Mesenchymal stem cell (in vitro differentiated cells and primary cell): ENCODE measurements around the gene TRMT61A.
A peak's percentile ranks its signal among the peaks of the same experiment; 100 is the strongest.

Experiments
- DNase-seq: peaks from one replicate; pipeline ENCODE4 v3.0.0-alpha.2; 2013
- H2AFZ ChIP-seq: one replicate; pipeline ENCODE4 v1.6.1; 2013; ENCODE audit warnings: low read depth, mild to moderate bottlenecking, control low read depth, inconsistent platforms, low read length, moderate library complexity
- H2AK5ac ChIP-seq: 2 replicates; pipeline ENCODE4 v1.6.1; 2013; ENCODE audit warnings: low read length, moderate library complexity, mild to moderate bottlenecking, inconsistent platforms; ENCODE audit not compliant: severe bottlenecking
- H2BK120ac ChIP-seq: one replicate; pipeline ENCODE4 v1.6.1; 2013; ENCODE audit warnings: low read depth, mild to moderate bottlenecking, inconsistent platforms, low read length, moderate library complexity
- H2BK12ac ChIP-seq, 2 experiments: one replicate each; pipeline ENCODE4 v1.6.1; 2013; ENCODE audit warnings: inconsistent platforms in 2 of 2, low read length in 2 of 2, mild to moderate bottlenecking in 2 of 2, moderate library complexity in 2 of 2, control low read depth in 1 of 2
- H2BK15ac ChIP-seq: one replicate; pipeline ENCODE4 v1.6.1; 2013; ENCODE audit warnings: mild to moderate bottlenecking, low read depth, inconsistent platforms; ENCODE audit not compliant: poor library complexity, severe bottlenecking
- H2BK5ac ChIP-seq: 2 replicates; pipeline ENCODE4 v1.6.1; 2013; ENCODE audit warnings: low read depth, mild to moderate bottlenecking, low read length, control low read depth, inconsistent platforms; ENCODE audit not compliant: poor library complexity, severe bottlenecking
- H3K14ac ChIP-seq, 2 experiments: one replicate each; pipeline ENCODE4 v1.6.1; 2013; ENCODE audit warnings: inconsistent platforms in 2 of 2, low read length in 2 of 2, control low read depth in 1 of 2, mild to moderate bottlenecking in 1 of 2, moderate library complexity in 1 of 2
- H3K18ac ChIP-seq, 2 experiments: one replicate each; pipeline ENCODE4 v1.6.1; 2013; ENCODE audit warnings: inconsistent platforms in 2 of 2, low read length in 2 of 2, control low read depth in 1 of 2, low read depth in 1 of 2, mild to moderate bottlenecking in 1 of 2
- H3K23ac ChIP-seq, 2 experiments: one replicate each; pipeline ENCODE4 v1.6.1; 2013; ENCODE audit warnings: inconsistent platforms in 2 of 2, low read length in 2 of 2, mild to moderate bottlenecking in 2 of 2, moderate library complexity in 2 of 2, control low read depth in 1 of 2
- H3K27ac ChIP-seq: 2 replicates; pipeline ENCODE4 v1.5.1; 2013; ENCODE audit warnings: mild to moderate bottlenecking, moderate library complexity, low read length, control low read depth, inconsistent platforms; ENCODE audit not compliant: poor library complexity, severe bottlenecking
- H3K27me3 ChIP-seq, 2 experiments: 2 replicates each; pipeline versions ENCODE4 v1.6.1 to v1.7.0; 2013; ENCODE audit warnings: low read length in 2 of 2, mild to moderate bottlenecking in 2 of 2, moderate library complexity in 2 of 2, control low read depth in 1 of 2, inconsistent platforms in 1 of 2; ENCODE audit not compliant: control insufficient read depth in 1 of 2, insufficient read depth in 1 of 2
- H3K36me3 ChIP-seq, 2 experiments: 2 replicates each; pipeline versions ENCODE4 v1.6.1 to v1.7.0; 2013; ENCODE audit warnings: low read length in 2 of 2, control low read depth in 1 of 2, inconsistent platforms in 1 of 2, low read depth in 1 of 2, mild to moderate bottlenecking in 1 of 2; ENCODE audit not compliant: insufficient read depth in 2 of 2, control insufficient read depth in 1 of 2
- H3K4ac ChIP-seq, 2 experiments: one replicate each; pipeline ENCODE4 v1.6.1; 2013; ENCODE audit warnings: inconsistent platforms in 2 of 2, low read length in 2 of 2, mild to moderate bottlenecking in 2 of 2, moderate library complexity in 2 of 2, control low read depth in 1 of 2, low read depth in 1 of 2
- H3K4me1 ChIP-seq: 2 replicates; pipeline ENCODE4 v1.6.1; 2013; ENCODE audit warnings: low read depth, low read length, control low read depth; ENCODE audit not compliant: control insufficient read depth, insufficient read depth
- H3K4me2 ChIP-seq: 2 replicates; pipeline ENCODE4 v1.6.1; 2013; ENCODE audit warnings: low read length, mild to moderate bottlenecking, inconsistent platforms; ENCODE audit not compliant: poor library complexity, severe bottlenecking
- H3K4me3 ChIP-seq, 2 experiments: 2 replicates each; pipeline versions ENCODE4 v1.5.1 to v1.7.0; 2013; ENCODE audit warnings: low read length in 2 of 2, mild to moderate bottlenecking in 2 of 2, control low read depth in 1 of 2, low read depth in 1 of 2; ENCODE audit not compliant: insufficient read depth in 1 of 2
- H3K79me1 ChIP-seq: replicated peaks from 2 replicates; pipeline ENCODE4 v1.6.1; 2013; ENCODE audit warnings: mild to moderate bottlenecking, control low read depth, low read length, inconsistent platforms; ENCODE audit not compliant: poor library complexity, severe bottlenecking
- H3K9ac ChIP-seq: 2 replicates; pipeline ENCODE4 v1.7.0; 2013; ENCODE audit warnings: mild to moderate bottlenecking, low read length, moderate library complexity
- H3K9me3 ChIP-seq: 2 replicates; pipeline ENCODE4 v1.7.0; 2013; ENCODE audit warnings: mild to moderate bottlenecking, low read length; ENCODE audit not compliant: control insufficient read depth
- H4K8ac ChIP-seq: one replicate; pipeline ENCODE4 v1.6.1; 2013; ENCODE audit warnings: inconsistent platforms, mild to moderate bottlenecking, low read length, moderate library complexity
- H4K91ac ChIP-seq: one replicate; pipeline ENCODE4 v1.6.1; 2013; ENCODE audit warnings: mild to moderate bottlenecking, low read length, inconsistent platforms
- WGBS: methylation state at CpG from one replicate; pipeline ENCODE4 v1.1.7; 2013; ENCODE audit warnings: mixed read lengths; 5-methylcytosine and 5-hydroxymethylcytosine counted together

Gene TRMT61A

GRCh38 chr14:103574104-103574503 lies 45.1 kb downstream of the TRMT61A start:
- H3K79me1 ChIP-seq = peaks cover 30% of the 10 kb centered on the region
- no peak overlapping the region for H2BK120ac ChIP-seq
- H3K4me2 ChIP-seq = no peak overlapping the region
- no peak overlapping the region for H3K23ac ChIP-seq
- no peak overlapping the region for H3K18ac ChIP-seq
- no peak overlapping the region for H3K4ac ChIP-seq
- peaks cover 10% of the 10 kb centered on the region for H3K4me1 ChIP-seq
- DNase-seq = no peak
- no peak overlapping the region for H2BK12ac ChIP-seq
- no peak overlapping the region for H2AK5ac ChIP-seq
- no peak overlapping the region for H3K27ac ChIP-seq
- H3K9ac ChIP-seq = peak overlapping the region; percentile 26
- H2AFZ ChIP-seq = no peak overlapping the region
- H3K36me3 ChIP-seq = peaks cover 40 to 51% of the 10 kb centered on the region in 2 experiments
- 86% methylated on average over 4 of the region's 6 CpGs for WGBS
- H3K27me3 ChIP-seq = no peaks in the 10 kb centered on the region
- H4K8ac ChIP-seq = no peak overlapping the region
- H4K91ac ChIP-seq = no peak overlapping the region
- H3K4me3 ChIP-seq = no peak overlapping the region
- no peak overlapping the region for H2BK15ac ChIP-seq
- H3K14ac ChIP-seq = no peak overlapping the region
- H3K9me3 ChIP-seq = no peaks in the 10 kb centered on the region
- no peak overlapping the region for H2BK5ac ChIP-seq

GRCh38 chr14:103574707-103575285 lies 45.8 kb downstream of the TRMT61A start:
- Histone ChIP-seq H2AK5ac (no peak overlapping the region), H3K18ac (peak overlapping the region in 1 of 2 experiments; percentile 54), H2BK15ac (no peak overlapping the region), H3K36me3 (peaks cover 44 to 50% of the 10 kb centered on the region in 2 experiments), H3K14ac (no peak overlapping the region), H3K27ac (no peak overlapping the region), H4K91ac (peak overlapping the region; percentile 73), H3K23ac (no peak overlapping the region), H3K4me2 (no peak overlapping the region), H3K4me3 (no peak overlapping the region), H3K9me3 (no peaks in the 10 kb centered on the region), H3K4me1 (peaks cover 7% of the 10 kb centered on the region), H2BK12ac (peak overlapping the region in 1 of 2 experiments; percentile 45), H3K4ac (no peak overlapping the region), H3K79me1 (peaks cover 30% of the 10 kb centered on the region), H2BK5ac (no peak overlapping the region), H3K9ac (no peak overlapping the region), H2BK120ac (no peak overlapping the region), H2AFZ (no peak overlapping the region), H4K8ac (peak overlapping the region; percentile 27), H3K27me3 (no peaks in the 10 kb centered on the region)
- DNase-seq = no peak
- WGBS = 94% methylated on average over 18 of the region's 18 CpGs

- no peak overlapping the region for H2BK15ac ChIP-seq
Measured at GRCh38 chr14:103576371-103577024, 47.5 kb downstream of the TRMT61A start.

GRCh38 chr14:103578401-103579075 lies 49.5 kb downstream of the TRMT61A start:
- 96% methylated on average over 12 of the region's 12 CpGs for WGBS
- Histone ChIP-seq H4K8ac (no peak overlapping the region), H3K23ac (no peak overlapping the region), H2BK15ac (no peak overlapping the region), H2BK120ac (no peak overlapping the region), H3K9me3 (no peaks in the 10 kb centered on the region), H3K9ac (no peak overlapping the region), H3K4me3 (no peak overlapping the region), H2AK5ac (no peak overlapping the region), H3K4me1 (peaks cover 5% of the 10 kb centered on the region), H3K79me1 (peaks cover 42% of the 10 kb centered on the region), H2BK12ac (peak overlapping the region in 1 of 2 experiments; percentile 40), H3K27ac (no peak overlapping the region), H3K4me2 (no peak overlapping the region), H3K27me3 (no peaks in the 10 kb centered on the region), H3K36me3 (peaks cover 50 to 52% of the 10 kb centered on the region in 2 experiments), H3K14ac (peak overlapping the region in 1 of 2 experiments; percentile 23), H3K18ac (peak overlapping the region; percentile 16 to 26), H2BK5ac (no peak overlapping the region), H4K91ac (no peak overlapping the region), H2AFZ (no peak overlapping the region), H3K4ac (peak overlapping the region in 1 of 2 experiments; percentile 61)
- peak; percentile 6 for DNase-seq

More at GRCh38 chr14:103576371-103577024, 47.5 kb downstream of the TRMT61A start:
- Histone ChIP-seq H3K9me3 (no peaks in the 10 kb centered on the region), H2BK5ac (no peak overlapping the region), H3K79me1 (peaks cover 34% of the 10 kb centered on the region), H3K23ac (no peak overlapping the region), H3K27ac (peak overlapping the region; percentile 3), H3K9ac (peak overlapping the region; percentile 92), H3K36me3 (peaks cover 48 to 55% of the 10 kb centered on the region in 2 experiments), H4K91ac (no peak overlapping the region), H3K18ac (peak overlapping the region in 1 of 2 experiments; percentile 7), H3K27me3 (no peaks in the 10 kb centered on the region), H4K8ac (no peak overlapping the region), H3K4ac (no peak overlapping the region), H3K4me2 (no peak overlapping the region), H3K4me1 (peaks cover 5% of the 10 kb centered on the region), H2BK120ac (no peak overlapping the region), H2AK5ac (no peak overlapping the region), H2BK12ac (no peak overlapping the region), H3K14ac (no peak overlapping the region), H2AFZ (no peak overlapping the region), H3K4me3 (peak overlapping the region in 1 of 2 experiments; percentile 67)
- 43% methylated on average over 6 of the region's 9 CpGs for WGBS
- DNase-seq = peak; percentile 89
